Measurements from ENCODE around the gene ACVRL1.

- TF ChIP-seq, protein P1, sequence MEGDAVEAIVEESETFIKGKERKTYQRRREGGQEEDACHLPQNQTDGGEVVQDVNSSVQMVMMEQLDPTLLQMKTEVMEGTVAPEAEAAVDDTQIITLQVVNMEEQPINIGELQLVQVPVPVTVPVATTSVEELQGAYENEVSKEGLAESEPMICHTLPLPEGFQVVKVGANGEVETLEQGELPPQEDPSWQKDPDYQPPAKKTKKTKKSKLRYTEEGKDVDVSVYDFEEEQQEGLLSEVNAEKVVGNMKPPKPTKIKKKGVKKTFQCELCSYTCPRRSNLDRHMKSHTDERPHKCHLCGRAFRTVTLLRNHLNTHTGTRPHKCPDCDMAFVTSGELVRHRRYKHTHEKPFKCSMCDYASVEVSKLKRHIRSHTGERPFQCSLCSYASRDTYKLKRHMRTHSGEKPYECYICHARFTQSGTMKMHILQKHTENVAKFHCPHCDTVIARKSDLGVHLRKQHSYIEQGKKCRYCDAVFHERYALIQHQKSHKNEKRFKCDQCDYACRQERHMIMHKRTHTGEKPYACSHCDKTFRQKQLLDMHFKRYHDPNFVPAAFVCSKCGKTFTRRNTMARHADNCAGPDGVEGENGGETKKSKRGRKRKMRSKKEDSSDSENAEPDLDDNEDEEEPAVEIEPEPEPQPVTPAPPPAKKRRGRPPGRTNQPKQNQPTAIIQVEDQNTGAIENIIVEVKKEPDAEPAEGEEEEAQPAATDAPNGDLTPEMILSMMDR (optimal IDR thresholded peaks at IDR 0.05 in 1 of 3, IDR thresholded peaks at IDR 0.05 in 1 of 3, conservative IDR thresholded peaks at IDR 0.05 in 1 of 3; ENCODE audit: extremely low read depth in 1 of 3, insufficient read depth in 2 of 3, low read length in 3 of 3), result no peak
- TF ChIP-seq EZH2 (IDR thresholded peaks at IDR 0.05; ENCODE audit: low read length), result no peak
Observed at GRCh38 chr12:51926064-51926632, 18.8 kb downstream of the ACVRL1 start.

All from keratinocyte (primary cell).